GM19099 (cell line): ENCODE data around the gene RNF149.

ENCODE experiments used
- POLR2A ChIP-seq: IDR thresholded peaks from 3 replicates; pipeline ENCODE4 v1.6.1; 2011; ENCODE audit warnings: low read depth; ENCODE audit not compliant: insufficient read length; ENCODE audit errors: extremely low read depth

The RNF149 gene

GRCh38 chr2:101308432-101309210 is at the start of gene RNF149:
Gene RNF149, minus strand, starts transcription at chr2:101308701. Its CDS starts 113 bp downstream, at chr2:101308588.
- TF ChIP-seq POLR2A = peak; percentile 86

- TF ChIP-seq POLR2A = no peak
Observed at GRCh38 chr2:101357376-101357775, 48.9 kb upstream of the RNF149 start.

GRCh38 chr2:101356521-101356920 is 48.0 kb upstream of the RNF149 start:
- no peak for TF ChIP-seq POLR2A

GRCh38 chr2:101356055-101356454 is 47.6 kb upstream of the RNF149 start:
- no peak for TF ChIP-seq POLR2A

- TF ChIP-seq POLR2A = no peak
Observed at GRCh38 chr2:101355401-101356054, 47.0 kb upstream of the RNF149 start.

GRCh38 chr2:101354420-101355311 is 46.2 kb upstream of the RNF149 start:
- TF ChIP-seq POLR2A = no peak

- TF ChIP-seq POLR2A = no peak
Observed at GRCh38 chr2:101351207-101351606, 42.7 kb upstream of the RNF149 start.

- TF ChIP-seq POLR2A = no peak
Observed at GRCh38 chr2:101349893-101350662, 41.6 kb upstream of the RNF149 start.

- TF ChIP-seq POLR2A = no peak
Observed at GRCh38 chr2:101348883-101349282, 40.4 kb upstream of the RNF149 start.

GRCh38 chr2:101346909-101347308 is 38.4 kb upstream of the RNF149 start:
- no peak for TF ChIP-seq POLR2A

GRCh38 chr2:101344137-101344536 is 35.6 kb upstream of the RNF149 start:
- no peak for TF ChIP-seq POLR2A

GRCh38 chr2:101342625-101343008 is 34.1 kb upstream of the RNF149 start:
- TF ChIP-seq POLR2A = no peak

GRCh38 chr2:101341901-101342624 is 33.6 kb upstream of the RNF149 start:
- no peak for TF ChIP-seq POLR2A

- no peak for TF ChIP-seq POLR2A
Observed at GRCh38 chr2:101341421-101341820, 32.9 kb upstream of the RNF149 start.
